HG03280 (cell line): Measurements from ENCODE around the gene RAB3C.
A peak's percentile ranks its signal among the peaks of the same experiment; 100 is the strongest.

Experiments
- ATAC-seq: cut with Tn5 transposase; IDR thresholded peaks from one replicate; pipeline ENCODE4 v1.9.1; 2021; ENCODE audit warnings: mild to moderate bottlenecking, moderate library complexity; ENCODE audit not compliant: unreplicated experiment

Gene RAB3C

GRCh38 chr5:58860680-58861079 lies 277.8 kb downstream of the RAB3C start:
- no peak for ATAC-seq

- ATAC-seq: no peak
These were observed 286.1 kb downstream of the RAB3C start for GRCh38 chr5:58868931-58869330.

GRCh38 chr5:58871648-58872242 lies 288.9 kb downstream of the RAB3C start:
- ATAC-seq: no peak

- no peak for ATAC-seq
These were observed 289.9 kb downstream of the RAB3C start for GRCh38 chr5:58872670-58873273.

GRCh38 chr5:58875599-58875998 lies 292.7 kb downstream of the RAB3C start:
- no peak for ATAC-seq

GRCh38 chr5:58885260-58885659 lies 302.4 kb downstream of the RAB3C start:
- ATAC-seq: no peak

GRCh38 chr5:58886315-58887207 lies 303.7 kb downstream of the RAB3C start:
- peak; percentile 65 for ATAC-seq

- no peak for ATAC-seq
These were observed 304.4 kb downstream of the RAB3C start for GRCh38 chr5:58887311-58887710.

- no peak for ATAC-seq
These were observed 305.0 kb downstream of the RAB3C start for GRCh38 chr5:58887721-58888409.

GRCh38 chr5:58890265-58890664 lies 307.4 kb downstream of the RAB3C start:
- no peak for ATAC-seq

GRCh38 chr5:58890701-58891085 lies 307.8 kb downstream of the RAB3C start:
- no peak for ATAC-seq

GRCh38 chr5:58891086-58891970 lies 308.5 kb downstream of the RAB3C start:
- ATAC-seq: no peak

GRCh38 chr5:58891971-58892343 lies 309.1 kb downstream of the RAB3C start:
- no peak for ATAC-seq

- no peak for ATAC-seq
These were observed 310.7 kb downstream of the RAB3C start for GRCh38 chr5:58893551-58893950.

- ATAC-seq: no peak
These were observed 315.1 kb downstream of the RAB3C start for GRCh38 chr5:58898006-58898405.

- no peak for ATAC-seq
These were observed 315.7 kb downstream of the RAB3C start for GRCh38 chr5:58898538-58898937.

GRCh38 chr5:58901271-58901670 lies 318.4 kb downstream of the RAB3C start:
- ATAC-seq: no peak

GRCh38 chr5:58902305-58902704 lies 319.4 kb downstream of the RAB3C start:
- no peak for ATAC-seq

- ATAC-seq: no peak
These were observed 319.9 kb downstream of the RAB3C start for GRCh38 chr5:58902765-58903164.

- no peak for ATAC-seq
These were observed 321.9 kb downstream of the RAB3C start for GRCh38 chr5:58904737-58905136.
